ENCODE measurements around the gene PHACTR1.

The PHACTR1 gene

DNA sequence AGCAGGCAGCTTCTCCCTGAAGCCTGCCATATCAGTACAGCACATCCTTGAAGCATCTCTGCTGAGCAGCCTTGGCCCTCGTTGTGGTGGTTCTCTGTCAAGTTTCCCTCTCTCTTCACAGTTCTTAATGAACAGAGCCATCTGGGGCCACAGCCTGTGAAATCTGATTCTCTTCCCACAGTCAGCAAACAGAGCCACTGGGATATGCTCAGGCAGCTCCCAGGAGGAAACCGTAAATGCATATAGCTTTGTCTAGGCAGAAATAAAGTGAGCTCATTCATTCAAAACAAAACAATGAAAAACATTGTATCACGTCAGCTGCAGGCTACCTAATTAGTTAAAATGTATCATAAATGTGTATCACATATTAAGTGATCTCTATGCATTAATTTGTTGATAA, 531.5 kb downstream of the PHACTR1 start:
- DNase-seq, result peak; percentile 43

DNA sequence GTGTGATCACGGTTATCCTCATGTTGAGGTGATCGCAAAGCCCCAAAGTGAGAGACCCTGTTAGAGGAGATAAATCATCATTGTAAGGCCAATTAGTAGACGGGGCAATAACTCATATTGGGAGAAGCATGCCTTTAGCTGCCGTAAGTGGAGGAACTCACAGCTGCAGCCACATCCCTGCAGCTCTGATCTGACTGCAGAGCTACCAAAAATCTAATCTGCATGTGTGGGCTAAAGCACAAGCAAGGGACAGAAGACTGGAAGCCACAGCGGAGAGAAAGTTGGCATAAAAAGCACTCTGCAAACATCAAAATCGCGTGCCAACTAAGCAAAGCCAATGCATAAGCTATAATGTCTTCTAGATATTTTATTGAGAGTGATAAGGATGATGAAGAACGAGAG, 532.0 kb downstream of the PHACTR1 start:
- no peak for DNase-seq

DNA sequence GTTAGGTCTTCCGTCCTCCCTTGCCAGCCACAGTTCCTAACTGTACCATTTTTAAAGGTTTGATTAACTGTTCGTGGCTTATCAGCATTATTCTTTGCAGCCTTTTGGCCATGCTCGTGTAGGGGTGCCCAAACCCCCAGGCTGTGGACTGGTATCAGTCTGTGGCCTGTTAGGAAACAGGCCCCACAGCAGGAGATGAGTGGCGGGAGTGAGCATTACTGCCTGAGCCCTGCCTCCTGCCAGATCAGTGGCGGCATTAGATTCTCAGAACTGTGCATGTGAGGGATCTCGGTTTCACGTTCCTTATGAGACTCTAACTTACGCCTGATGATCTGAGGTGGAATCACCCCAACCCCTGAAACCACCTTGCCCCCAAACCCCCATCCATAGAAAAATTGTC, 532.4 kb downstream of the PHACTR1 start:
- no peak for DNase-seq

DNA sequence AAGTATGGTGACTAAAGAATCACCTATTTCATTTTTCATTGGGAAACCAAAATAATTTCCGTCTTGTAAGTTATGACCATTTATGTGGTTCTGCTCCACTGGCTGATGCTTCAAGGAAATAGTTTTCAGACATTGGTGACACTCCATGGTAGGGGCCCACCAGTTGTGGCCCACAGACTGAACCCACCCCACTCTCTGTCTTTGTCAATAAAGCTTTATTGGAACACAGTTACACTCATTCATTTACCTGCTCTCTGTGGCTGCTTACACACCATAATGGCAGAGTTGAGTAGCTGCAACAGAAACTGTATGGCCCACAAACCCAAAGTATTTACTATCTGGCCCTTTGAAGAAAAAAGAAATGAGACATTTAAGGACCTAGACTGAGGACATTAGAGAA, 533.2 kb downstream of the PHACTR1 start:
- DNase-seq, result no peak

DNA sequence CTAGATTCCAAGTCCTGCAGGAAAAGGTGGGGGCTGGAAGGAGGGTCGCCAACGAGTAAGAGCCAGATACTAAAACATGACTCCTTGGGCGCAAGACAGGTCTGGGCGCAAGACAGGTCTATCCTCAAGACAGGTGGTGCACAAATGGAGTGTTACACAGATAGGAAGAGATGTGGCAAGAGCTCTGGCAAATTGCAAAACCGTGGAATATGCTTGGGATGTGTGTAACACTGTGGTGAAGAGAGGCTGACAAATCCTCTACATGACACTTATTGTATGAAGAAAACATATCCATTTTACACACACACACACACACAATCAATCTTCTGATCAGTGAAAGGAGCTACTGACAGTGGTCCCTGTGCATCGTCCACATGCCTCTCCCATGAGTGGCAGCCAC, 534.1 kb downstream of the PHACTR1 start:
- no peak for DNase-seq

DNA sequence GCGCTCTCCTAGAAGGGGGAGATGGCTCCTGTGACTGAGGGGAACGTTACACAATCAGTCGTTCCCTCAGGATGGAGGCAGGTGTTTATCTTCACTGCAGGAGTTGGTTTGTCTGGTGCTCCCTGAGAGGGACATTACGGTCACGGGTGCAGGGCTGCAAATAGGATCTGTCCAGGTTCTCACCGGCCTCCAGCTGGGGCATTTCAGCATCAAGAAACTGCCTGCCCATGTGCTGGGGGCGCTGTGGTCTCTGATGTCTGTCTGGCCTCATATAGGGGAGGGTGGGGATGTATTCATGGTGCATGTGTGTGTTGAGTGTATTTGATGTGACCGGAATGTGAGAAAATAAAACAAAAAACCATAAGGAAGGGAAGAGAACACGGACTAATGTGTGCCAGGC, 534.7 kb downstream of the PHACTR1 start:
- DNase-seq, result no peak

DNA sequence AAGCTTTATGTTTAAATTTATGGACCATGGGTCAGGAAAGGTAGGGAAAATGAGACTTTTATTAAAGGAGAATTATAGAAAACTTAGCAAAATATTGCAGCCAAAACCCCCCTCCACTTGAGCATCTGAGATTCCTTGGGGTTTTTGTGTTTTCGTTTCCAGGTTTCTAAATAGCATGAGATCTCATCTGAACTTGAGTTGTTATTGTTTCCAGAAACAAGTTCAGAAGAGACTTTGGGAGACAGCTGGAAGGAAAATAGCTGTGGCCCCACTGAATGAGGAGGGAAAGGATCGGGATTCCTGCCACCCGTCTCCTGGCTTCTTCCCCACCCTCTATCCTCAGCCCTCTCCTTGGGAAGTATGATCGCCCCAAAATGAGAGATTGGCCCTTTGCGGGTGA, 536.2 kb downstream of the PHACTR1 start:
- DNase-seq, result no peak

DNA sequence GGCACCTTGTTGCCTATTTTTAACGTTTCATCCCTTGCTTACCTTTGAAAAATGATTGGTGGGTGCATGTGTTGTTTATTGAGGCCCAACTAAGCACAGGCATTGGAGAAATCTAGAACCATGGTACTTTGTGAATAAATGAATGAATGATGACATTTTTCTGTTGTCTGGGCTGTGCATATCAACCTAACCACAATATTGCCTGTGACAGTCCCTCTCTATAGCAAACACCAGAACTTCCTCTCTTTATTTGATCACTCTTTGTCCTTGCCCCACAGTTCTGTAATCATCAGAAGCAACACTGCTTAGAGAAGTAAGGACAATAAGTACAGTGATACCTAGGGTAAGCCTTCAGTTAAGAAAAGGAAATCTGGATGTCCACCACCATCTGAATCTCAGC, 536.7 kb downstream of the PHACTR1 start:
- no peak for DNase-seq

DNA sequence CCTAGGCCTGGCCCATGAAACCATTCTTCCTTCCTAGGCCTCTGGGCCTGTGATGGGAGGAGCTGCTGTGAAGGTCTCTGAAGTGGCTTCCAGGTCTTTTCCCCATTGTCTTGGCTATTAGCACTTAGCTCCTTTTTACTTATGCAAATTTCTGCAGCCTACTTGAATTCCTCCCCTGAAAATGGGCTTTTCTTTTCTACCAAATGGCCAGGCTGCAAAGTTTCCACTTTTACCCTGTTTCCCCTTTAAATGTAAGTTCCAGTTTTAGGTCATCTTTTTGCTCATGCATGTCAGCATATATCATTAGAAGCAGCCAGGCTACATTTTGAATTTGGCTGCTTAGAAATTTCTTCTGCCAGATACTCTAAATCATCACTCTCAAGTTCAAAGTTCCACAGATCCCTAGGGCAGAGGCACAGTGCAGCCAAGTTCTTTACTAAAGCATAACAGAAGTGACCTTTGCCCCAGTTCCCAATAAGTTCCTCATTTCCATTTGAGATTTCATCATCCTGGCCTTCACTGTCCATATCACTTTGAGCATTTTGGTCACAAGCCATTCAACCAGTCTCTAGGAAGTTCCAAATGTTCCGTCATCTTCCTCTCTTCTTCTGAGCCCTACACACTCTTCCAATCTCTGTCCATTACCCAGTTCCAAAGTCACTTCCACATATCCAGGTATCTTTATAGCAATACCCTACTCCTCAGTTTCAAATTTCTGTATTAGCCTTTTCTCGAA, 539.9 kb downstream of the PHACTR1 start:
- no peak for DNase-seq

DNA sequence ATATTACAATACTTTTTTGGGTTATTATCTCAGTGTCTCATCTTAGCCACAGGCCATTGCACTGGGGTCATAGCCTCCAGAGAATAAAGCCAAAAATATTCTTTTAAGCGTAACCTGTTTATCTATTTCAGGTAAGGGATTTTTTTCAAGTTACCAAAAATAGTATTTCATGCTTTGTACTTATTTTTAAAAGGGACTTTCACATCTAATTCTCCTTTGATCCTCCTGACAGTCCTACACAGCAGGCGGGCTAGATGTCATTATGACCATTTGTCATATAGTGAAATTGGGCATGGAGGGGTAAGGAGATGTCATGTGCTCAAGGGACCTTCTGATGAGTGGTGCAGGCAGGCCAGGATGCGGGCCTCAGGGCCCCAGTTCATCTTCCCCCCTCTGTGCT, 542.8 kb downstream of the PHACTR1 start:
- no peak for DNase-seq

DNA sequence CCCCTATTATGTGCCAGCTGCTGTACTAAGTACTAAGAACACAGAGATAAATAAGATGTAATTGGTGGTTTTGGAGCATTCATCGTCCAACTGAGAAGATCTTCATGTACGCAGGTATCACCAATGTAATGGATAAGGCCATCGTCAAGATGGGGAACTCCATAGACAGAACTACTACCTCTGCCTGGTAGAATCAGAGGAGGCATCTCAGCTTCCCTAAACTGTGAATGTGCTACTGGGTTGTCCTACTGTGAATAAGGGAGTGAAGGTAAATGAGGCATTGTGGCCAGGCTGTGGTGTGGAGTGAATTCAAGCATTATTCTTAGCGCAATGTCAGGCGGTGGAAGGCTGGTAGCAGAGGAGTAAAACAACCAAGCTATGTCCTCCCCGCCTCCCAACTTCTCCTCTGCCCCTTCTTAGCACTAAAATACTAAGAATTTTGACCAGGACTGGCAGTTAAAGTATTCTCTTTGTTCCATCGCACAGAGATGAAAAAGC, 543.6 kb downstream of the PHACTR1 start:
- no peak for DNase-seq

DNA sequence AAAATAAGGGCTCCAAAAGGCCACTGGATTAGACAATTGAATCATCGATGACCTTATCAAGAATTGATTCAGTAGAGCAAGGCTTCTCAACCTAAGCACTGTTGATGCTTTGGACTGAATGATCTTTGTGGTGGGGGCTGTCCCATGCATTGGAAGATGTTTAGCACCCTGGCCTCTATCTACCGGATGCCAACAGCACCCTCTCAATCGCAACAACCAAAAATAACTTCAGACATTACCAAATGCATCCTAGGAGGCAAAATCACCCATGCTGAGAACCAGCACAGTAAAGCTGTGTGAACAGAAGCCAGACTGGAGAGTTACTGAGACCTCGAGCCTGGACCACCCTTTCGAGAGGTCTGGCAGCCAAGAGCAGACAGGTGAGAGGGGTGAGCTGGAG, 544.3 kb downstream of the PHACTR1 start:
- DNase-seq, result no peak

DNA sequence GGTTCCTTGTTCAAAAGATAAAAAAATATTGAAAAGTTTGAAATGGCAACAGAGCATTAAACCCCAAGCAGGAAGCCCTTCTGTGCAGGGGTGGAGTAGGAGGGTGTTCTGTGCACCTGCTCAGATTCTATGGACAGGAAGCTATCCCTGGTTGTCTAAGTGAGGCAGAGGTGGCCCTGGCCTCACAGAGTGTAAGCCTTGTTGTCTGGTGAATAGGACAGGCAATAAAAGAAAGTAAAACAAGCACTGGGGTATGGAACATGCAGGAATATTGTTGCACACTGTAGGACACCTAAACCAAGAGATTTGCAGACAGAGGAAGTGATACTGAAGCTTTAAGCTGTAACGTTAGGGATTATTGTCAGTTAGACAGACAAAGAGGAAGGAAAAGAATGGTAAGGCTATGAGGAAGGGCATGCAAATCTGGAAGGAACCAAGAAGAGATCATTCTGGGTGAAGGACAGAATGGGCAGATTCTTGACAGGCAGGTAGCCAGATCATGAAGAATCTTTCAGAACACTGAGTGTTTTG, 545.0 kb downstream of the PHACTR1 start:
- no peak for DNase-seq

DNA sequence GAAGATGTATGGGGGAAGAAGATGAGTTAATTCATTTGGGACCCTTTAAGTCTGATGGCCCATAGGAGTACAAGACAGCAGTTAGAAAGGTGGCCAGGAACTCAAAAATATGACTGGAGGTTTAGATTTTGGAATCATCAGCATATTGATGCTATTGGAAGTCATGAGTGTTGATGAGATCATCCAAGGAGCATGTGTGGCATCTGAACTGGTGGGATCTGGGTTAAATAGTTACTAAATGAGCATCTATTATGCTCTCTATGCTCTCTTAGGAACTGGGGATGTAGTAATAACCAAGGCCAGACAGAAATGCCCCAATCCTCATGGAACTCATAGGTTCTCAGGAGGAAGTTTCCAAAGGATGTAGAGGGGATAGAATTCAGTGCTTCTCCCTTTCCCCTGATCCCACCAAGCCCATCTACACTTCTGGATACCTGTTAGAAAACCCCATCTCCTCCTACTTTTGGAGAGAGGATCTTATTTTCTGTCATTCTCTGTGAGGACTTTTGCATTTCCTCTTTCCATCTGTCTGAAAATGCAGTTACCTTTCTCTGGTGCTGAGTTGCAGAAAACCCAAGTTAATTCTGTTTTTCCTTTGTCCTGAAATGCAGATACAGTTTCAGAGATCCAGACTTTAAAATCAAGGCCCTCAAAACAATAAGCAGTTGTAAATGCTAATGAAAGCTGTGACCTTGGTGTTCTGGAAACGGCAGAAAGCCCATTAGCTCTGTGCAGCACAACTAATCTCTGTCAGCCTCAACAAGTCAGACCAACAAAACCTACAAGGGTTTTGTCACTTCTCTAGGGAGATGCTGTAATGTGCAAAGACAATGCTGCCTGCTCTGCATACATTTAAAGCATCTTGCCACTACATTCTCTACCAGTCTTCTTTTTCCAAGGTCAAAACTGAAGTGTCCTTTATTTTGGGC, 546.0 kb downstream of the PHACTR1 start:
- no peak for DNase-seq

DNA sequence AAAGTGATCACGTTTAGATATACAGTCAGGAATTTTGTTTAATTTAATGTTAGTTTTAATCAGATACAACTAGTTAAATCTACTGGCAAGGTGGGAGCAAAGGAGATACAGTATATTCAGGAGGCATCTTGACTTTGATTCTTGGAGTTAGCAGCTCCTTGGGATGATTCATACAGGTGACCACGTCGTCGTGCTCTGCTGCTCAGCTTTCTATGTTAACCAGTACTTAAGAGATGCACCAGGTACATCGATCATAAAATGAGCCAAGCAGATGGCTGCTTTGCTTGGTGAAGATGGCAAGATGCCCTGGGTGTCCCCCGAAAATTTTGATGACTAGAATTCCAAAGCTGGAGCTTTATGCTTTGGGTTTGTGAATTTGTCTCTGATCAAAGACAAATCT, 547.1 kb downstream of the PHACTR1 start:
- DNase-seq, result no peak

DNA sequence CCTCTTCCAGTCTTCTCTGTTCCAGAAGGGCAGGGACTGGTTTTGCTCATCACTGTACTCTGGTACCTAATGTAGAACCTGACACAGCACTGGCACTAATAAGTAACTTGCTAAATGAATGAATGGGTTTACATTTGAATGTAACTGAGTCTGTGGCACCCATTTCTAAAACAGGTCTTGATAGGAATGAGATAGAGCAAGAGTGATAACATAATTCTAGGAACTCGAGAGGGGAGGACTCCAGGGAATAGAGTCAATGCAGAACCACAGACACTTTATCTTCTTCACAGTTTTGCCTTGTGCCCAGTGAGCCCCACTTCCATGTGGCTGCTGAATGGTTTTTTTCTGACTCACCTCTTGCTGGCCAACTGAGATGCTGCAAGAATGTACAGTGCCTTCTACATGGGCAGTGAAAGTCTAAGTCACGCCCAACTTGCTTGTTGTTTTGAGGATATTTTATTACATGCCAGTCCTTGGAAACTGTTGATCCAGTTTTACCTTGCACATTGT, 550.6 kb downstream of the PHACTR1 start:
- no peak for DNase-seq

DNA sequence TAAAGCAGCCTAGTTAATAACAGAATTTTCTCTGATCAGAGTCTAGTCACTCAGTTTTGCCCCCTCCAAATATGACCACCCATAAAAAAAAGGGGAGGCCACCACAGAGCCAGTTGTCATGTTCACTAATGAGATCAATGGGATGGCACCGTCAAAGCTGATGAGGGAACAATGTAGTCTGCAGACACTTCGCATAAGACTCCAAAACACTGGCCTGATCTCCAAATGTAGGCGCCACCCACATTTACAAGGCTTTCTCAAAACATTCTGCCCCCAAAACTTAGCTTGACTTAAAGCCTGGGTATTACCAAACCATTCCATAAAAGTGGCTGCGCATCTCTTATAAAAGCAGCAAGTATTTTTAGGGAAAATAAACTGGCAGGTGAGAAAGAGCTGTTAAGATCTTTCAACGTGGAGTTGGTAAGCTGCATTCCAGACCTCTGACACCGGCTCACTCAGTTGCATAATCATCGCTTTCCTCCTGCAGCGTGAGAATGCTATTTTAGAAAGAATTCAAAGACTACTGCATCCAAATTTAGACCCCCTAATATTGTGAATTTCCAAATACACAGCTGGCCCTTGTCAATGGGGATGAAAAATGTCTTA, 552.4 kb downstream of the PHACTR1 start:
- peak; percentile 58 for DNase-seq

DNA sequence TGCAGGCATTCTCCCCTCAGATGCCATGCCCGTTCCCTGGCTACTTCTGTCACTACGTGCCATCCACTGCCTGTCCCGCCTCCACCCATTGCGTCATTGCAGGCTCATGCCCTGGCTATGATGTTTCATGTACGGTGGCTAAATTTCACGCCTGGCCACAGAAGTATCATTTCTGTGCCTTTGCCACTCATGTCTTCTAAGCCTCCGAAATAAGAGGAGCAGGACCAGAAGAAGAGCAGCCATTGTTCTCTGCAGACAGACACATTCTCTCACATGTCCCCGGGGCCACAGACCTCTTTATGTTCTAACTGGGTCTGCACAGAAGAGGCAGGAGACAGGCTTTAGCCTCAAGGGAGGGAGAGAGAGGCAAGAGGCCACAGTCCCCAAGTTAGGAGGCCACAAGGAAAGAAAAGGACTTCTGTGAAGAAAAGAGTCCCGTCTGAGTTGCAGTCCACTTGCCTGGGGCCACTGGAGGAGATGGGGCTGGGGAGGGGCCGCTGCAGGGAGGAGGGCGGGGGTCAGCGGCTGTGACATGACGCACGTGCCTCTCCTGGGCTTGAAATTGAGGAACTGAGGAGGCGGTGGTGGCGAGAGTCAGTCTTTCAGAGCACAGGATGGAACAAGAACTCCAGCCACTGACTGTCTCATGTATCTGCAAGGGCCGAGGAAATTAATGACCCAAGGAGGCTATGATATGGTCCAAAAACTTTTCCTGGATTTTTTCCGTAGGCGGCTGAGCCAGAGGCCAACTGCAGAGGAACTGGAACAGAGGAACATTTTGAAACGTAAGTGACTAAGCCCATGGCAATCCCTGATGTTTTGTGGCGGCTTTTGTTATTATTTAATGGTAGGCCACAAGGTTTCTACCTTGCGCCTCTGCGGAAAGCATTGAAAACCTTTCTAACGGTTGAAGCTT, 555.8 kb downstream of the PHACTR1 start:
- no peak for DNase-seq

DNA sequence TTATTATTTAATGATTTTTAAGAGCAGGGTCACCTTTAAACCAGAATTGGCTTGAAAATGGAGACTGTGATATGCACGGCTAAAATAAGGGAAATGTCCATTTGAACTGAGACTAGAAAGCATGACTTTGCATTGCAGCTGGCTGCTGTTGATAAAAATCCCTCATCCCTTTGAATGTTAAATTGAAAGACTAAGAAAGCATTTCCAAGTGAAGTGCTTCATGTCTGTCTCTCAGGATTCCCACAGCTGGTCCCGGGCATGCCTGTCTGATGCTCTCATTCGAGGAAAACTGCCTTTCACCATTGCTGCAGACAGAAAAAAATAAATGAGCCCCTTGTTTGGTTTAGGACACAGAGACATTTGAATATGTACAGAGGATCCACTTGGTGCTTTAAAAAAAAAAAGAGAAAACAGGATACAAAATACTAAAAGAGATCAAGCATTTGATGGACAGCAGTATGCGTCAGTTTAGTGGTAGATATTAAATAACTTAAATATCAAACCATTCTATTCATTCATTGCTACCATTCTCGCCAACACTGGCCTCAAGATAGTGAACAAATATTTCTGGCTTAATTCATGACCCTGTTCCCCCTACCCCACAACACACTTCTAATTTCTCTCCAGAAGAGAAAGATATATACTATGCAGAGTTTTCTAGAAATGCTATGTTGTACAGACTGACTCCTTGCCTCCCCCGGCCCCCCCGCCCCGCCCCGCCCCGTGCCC, 556.8 kb downstream of the PHACTR1 start:
- no peak for DNase-seq

DNA sequence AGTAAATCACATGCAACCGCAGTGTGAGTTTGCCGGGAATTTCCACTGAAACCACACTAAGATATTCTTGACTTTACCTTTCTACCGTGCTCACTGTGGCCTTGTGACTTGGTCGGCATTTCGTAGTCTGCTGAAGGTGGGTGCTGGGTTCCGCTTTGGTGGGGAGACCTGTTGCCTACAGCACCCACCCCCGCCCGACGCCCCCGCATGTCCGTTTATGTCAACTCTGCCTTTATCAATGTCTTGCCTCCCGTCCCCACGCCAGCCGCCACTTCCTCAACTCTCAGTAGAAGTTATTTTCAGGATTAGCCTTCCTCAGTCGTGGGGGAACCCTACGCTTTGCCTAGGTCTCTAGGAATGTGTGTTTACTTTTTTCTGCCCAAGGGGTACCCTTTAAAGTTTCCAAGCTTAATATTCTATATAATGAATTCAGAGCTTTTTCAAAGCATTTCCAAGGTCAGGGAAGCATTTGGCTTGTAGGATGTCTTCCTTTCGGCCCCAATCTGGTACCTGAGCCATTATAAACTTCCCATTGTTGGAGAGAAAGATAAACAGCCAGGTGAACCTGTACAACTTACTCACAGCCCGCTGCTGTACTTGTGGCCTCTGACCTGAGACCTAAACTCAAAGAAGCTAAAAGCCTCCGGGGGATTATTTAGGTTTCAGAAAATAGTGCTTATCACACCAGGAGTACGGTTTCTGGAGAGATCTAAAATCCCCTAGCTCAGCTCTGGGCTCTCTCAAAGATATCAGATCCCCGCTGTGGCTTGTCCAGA, 557.6 kb downstream of the PHACTR1 start:
- no peak for DNase-seq
